ENCODE results near the gene CDH4.

CDH4 gene

DNA sequence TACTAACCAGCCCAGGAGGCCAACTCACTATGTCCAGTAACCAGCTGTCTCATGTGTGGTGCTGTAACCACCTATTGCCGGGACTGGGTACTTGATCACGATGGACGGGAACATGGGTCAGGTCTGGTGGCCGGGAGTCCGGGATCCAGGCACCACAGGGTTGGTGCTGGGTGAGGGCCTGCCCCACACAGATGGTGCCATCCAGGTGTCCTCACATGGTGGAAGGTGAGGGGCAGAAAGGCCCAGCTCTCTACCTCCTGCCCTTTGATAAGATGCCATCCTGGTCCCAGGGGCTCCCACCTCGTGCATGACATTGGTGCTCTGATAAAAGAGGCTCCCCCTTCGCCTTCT, 697.3 kb downstream of the CDH4 start:
- TF ChIP-seq, protein P1, sequence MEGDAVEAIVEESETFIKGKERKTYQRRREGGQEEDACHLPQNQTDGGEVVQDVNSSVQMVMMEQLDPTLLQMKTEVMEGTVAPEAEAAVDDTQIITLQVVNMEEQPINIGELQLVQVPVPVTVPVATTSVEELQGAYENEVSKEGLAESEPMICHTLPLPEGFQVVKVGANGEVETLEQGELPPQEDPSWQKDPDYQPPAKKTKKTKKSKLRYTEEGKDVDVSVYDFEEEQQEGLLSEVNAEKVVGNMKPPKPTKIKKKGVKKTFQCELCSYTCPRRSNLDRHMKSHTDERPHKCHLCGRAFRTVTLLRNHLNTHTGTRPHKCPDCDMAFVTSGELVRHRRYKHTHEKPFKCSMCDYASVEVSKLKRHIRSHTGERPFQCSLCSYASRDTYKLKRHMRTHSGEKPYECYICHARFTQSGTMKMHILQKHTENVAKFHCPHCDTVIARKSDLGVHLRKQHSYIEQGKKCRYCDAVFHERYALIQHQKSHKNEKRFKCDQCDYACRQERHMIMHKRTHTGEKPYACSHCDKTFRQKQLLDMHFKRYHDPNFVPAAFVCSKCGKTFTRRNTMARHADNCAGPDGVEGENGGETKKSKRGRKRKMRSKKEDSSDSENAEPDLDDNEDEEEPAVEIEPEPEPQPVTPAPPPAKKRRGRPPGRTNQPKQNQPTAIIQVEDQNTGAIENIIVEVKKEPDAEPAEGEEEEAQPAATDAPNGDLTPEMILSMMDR (IDR thresholded peaks at IDR 0.05; ENCODE audit: low read depth, low read length), result no peak
- no peak overlapping the region for H3K4me3 ChIP-seq (ENCODE audit: low read depth, low read length)

DNA sequence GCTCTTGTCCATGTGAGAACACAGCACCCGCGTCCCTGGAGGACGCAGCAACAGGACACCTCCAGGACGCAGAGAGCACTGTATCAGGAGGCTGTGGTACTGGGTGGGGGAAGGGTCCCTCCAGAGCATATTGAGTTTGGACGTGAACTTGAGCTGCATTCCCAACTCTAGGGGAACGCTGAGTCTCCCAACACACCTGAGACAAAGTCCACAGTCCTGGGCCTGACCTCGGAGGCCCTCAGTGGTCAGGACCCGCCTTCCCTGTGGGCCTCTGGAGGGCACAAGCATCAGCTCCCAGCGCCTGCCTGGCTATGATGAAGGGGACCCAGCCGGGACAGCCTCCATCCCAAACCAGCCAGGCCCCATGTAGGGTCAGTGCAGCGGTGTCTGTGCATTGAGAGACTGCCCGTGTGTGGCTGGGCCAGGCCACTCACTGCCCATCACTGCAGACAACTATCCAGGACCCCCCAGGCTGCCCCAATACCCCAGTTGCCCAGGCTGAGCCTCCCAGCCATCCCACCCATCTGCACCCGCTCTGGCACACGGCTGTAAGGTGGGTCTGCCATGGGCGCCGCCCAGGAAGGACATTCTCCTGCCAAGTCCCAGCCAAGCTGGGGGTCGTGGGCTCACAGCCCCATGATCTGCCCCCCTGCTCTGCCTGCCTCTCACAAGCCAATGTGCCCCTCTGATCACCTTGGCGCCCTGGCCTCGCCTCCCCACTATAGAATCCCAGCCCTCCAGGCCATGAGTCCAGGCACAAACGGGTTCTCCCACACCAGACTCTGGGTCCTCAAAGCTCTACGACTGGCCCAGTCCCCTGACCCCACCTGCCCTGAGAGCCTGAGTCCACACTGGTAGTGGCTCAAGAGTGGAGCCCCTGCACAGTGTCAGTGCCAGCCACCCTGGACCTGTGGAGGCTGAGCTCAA, 697.9 kb downstream of the CDH4 start:
- TF ChIP-seq, protein P1 (IDR thresholded peaks at IDR 0.05; ENCODE audit: low read depth, low read length), result no peak

DNA sequence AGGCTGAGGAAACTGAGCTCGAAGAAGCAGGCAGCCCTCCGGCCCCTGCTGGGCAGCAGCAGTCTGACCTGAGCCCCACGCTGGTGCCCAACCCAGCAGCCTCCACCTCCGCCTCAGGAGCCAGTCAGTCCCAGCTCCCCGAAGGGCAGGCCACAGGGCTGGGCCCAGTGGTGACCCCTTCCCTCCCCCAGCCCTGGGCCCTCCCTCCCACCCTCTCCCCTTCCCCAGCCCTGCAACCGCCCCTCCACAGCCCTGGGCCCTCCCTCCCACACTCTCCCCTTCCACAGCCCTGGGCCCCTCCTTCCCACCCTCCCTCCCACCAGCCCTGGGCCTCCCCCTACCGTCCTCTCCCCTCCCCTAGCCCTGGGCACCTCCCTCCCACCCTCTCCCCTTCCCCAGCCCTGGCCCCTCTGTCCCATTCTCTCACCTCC, 698.6 kb downstream of the CDH4 start:
- H3K4me3 ChIP-seq (ENCODE audit: low read depth, low read length), result no peak overlapping the region
- TF ChIP-seq, protein P1 (IDR thresholded peaks at IDR 0.05; ENCODE audit: low read depth, low read length), result no peak

More for the DNA sequence above, 697.9 kb downstream of the CDH4 start:
- H3K4me3 ChIP-seq (ENCODE audit: low read depth, low read length), result no peak overlapping the region

DNA sequence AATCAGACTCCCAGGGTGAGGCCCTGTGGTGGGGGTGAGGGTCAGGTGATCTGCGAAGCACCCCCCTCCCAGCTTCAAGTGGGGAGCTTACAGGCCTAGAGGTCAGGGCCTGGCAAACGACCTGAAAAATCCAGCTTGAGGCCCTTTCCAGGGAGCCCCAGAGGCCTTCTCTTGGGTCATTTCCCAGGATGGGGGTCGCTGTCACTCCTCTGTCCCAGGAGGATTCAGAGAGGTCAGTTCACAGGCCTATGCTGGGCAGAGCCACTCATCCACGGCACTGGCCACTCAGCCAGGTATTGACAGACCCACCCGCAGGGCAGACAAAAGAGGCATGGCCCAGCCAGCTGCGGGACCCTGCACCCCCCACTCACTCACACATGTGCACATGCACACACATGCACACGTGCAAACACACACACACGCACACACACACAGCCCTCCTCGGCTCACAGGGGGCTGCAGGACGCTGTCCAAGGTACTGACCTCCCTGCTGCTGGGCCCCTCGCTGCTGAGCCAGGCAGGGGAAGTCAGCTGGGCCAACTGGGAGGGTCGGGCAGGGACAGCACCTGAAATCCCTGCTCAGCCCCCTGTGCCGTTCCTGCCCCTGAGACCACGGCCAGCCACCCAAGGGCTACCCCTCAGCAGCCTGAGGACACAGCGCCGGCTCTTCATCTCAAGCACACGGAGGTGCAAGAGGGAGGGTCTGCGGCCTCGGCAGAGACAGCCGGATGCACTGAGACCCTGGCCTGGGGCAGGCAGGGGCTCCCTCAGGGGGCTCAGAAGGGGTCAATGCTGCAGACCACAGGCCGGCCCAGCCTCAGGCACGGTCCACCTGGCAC, 699.9 kb downstream of the CDH4 start:
- TF ChIP-seq, protein P1 (IDR thresholded peaks at IDR 0.05; ENCODE audit: low read depth, low read length), result no peak

DNA sequence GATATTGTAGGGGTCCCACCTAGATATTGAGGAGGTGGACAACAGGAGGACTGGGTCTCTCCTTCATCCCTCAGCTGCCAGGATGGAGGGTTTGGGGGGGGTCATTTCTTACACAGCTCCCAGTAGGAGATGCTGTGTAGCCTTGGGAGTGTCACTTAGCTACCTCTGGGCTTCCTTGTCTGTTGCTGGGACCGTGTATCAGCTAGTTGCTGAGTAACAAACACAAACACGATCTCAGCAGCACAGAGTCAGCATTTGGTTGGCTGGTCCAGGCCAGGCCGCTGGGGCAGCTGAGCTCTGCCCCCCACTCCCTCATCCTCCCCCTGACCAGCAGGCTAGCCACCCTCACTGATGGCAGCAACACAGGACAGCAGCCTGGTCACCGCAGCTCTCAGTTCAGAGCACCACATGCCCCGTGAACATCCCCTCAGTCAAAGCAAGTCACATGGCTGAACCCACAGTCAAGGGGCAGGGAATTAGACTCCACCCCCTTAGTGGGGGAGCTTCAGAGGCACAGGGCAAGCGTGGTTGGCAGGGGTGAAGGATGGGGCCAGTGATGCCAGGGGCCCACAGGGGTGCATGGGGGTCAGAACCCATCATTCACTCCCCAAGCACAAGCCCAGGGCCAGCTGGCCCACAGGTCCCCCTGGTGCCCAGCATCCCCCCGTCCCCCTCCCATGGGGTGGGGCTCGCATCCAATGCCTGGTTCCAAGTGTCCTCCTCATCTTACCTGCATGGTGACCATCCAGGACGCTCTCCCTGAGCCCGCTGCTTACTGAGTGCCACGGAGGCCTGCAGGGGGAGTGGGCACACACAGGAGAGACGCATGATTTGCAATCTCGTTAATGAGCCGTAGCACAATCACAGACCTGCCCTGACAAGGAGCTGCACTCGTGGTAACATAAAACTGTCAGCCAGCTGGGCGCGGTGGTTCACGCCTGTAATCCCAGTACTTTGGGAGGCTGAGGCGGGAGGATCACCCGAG, 701.3 kb downstream of the CDH4 start:
- H3K4me3 ChIP-seq (ENCODE audit: low read depth, low read length), result no peak overlapping the region
- TF ChIP-seq, protein P1 (IDR thresholded peaks at IDR 0.05; ENCODE audit: low read depth, low read length), result no peak

More for the DNA sequence above, 699.9 kb downstream of the CDH4 start:
- no peak overlapping the region for H3K4me3 ChIP-seq (ENCODE audit: low read depth, low read length)

DNA sequence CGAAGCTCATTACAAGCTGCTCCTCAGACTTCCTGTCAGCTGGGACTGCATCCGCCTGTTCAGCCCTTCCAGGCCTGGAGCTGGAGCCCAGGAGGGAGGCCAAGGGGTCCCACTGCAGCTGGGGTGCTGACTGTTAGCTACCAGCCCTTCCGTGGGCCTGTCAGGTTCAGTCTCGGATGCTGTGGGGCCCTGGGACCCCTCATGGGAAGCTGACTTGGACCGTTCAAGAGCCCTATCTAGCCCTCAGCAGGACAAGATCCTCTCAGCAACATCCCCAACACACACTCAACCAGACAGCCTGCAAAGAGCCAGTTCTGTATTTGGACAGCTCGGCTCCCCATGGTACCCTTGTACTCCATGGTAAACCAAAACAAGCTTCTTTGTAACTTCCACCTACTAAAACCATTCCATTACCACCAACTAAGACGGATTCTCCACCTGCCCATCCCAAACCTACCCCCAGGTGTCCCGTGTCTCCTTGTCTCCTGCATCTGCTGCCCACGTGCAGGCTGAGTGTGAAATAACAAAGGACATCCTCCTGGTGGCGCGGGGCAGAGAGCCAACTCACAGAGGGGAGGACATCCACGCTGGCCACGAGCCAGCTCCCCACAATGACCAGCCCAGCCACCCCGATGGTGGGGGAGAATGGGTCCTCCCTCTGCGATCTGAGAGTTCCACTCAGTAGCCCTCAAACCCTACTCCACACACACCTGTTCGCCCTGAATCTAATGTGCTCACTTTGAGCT, 702.4 kb downstream of the CDH4 start:
- TF ChIP-seq, protein P1 (IDR thresholded peaks at IDR 0.05; ENCODE audit: low read depth, low read length), result no peak
- H3K4me3 ChIP-seq (ENCODE audit: low read depth, low read length), result no peak overlapping the region
